SU-DHL-6 (cell line): ENCODE data around the gene RTP4.

Source experiments
- H2AFZ ChIP-seq: fragments of 200-600 bp; sonication (generic); 2 replicates; pipeline ENCODE4 v1.6.1; 2014; ENCODE audit warnings: low read depth, mild to moderate bottlenecking, moderate library complexity, mixed read lengths, antibody characterized with exemption, low read length; ENCODE audit not compliant: severe bottlenecking
- H3F3A ChIP-seq: fragments of 200-600 bp; shearing (Covaris generic); 2 replicates; pipeline ENCODE4 v1.6.0; 2016; ENCODE audit warnings: antibody characterized with exemption, mild to moderate bottlenecking; ENCODE audit not compliant: insufficient read depth
- H3K27ac ChIP-seq: fragments of 200-600 bp; sonication (generic); 2 replicates; pipeline ENCODE4 v1.5.1; 2016; ENCODE audit warnings: low read depth, mild to moderate bottlenecking, low read length, moderate library complexity, mixed read lengths
- H3K27me3 ChIP-seq: fragments of 200-600 bp; sonication (generic), shearing (Covaris generic); 2 replicates; pipeline ENCODE4 v1.6.0; 2014; ENCODE audit warnings: mild to moderate bottlenecking, low read length
- H3K36me3 ChIP-seq: fragments of 200-600 bp; sonication (generic); 2 replicates; pipeline ENCODE4 v1.6.1; 2014; ENCODE audit warnings: mild to moderate bottlenecking, low read length, mixed read lengths
- H3K4me2 ChIP-seq: fragments of 300-600, 200-600 bp; shearing (Covaris generic), sonication (generic); 2 replicates; pipeline ENCODE4 v1.6.0; 2014; ENCODE audit warnings: low read length, low read depth, mild to moderate bottlenecking; ENCODE audit not compliant: poor library complexity, severe bottlenecking
- H3K4me3 ChIP-seq: fragments of 200-600 bp; sonication (generic); 2 replicates; pipeline ENCODE4 v1.5.1; 2014; ENCODE audit warnings: antibody characterized with exemption, low read length, mild to moderate bottlenecking, mixed read lengths; ENCODE audit not compliant: insufficient read depth, poor library complexity, severe bottlenecking
- H3K79me2 ChIP-seq: fragments of 200-600 bp; sonication (generic); 2 replicates; pipeline ENCODE4 v1.6.1; 2014; ENCODE audit warnings: mild to moderate bottlenecking, low read length, moderate library complexity; ENCODE audit not compliant: insufficient read depth
- H3K9ac ChIP-seq: fragments of 200-600 bp; sonication (generic); 2 replicates; pipeline ENCODE4 v1.7.0; 2014; ENCODE audit warnings: mild to moderate bottlenecking, low read length
- H3K9me2 ChIP-seq: fragments of 200-600 bp; sonication (generic); replicated peaks from 2 replicates; pipeline ENCODE4 v1.6.1; 2014; ENCODE audit warnings: low read length; ENCODE audit not compliant: insufficient read depth
- H3K9me3 ChIP-seq: fragments of 200-600 bp; sonication (generic); 2 replicates; pipeline ENCODE4 v1.6.1; 2014; ENCODE audit warnings: low read length, mixed read lengths; ENCODE audit not compliant: insufficient read depth
- H4K20me1 ChIP-seq: fragments of 200-600 bp; sonication (generic); 2 replicates; pipeline ENCODE4 v1.6.1; 2014; ENCODE audit warnings: low read depth, mild to moderate bottlenecking, antibody characterized with exemption, low read length, moderate library complexity, mixed read lengths
- EZH2phosphoT487 ChIP-seq: fragments of 200-600 bp; sonication (generic), shearing (Covaris generic); conservative IDR thresholded peaks from 2 replicates; pipeline ENCODE4 v1.6.1; 2018; ENCODE audit warnings: mild to moderate bottlenecking, antibody characterized with exemption, low read length, moderate library complexity, mixed read lengths
- TF ChIP-seq, protein P1 (sequence below): fragments of 200-600 bp; sonication (generic); IDR thresholded peaks from one replicate; pipeline ENCODE4 v1.5.1; 2017; ENCODE audit warnings: antibody characterized with exemption, mild to moderate bottlenecking, low read length, moderate library complexity; ENCODE audit not compliant: insufficient read depth, poor library complexity, severe bottlenecking

RTP4 gene

DNA sequence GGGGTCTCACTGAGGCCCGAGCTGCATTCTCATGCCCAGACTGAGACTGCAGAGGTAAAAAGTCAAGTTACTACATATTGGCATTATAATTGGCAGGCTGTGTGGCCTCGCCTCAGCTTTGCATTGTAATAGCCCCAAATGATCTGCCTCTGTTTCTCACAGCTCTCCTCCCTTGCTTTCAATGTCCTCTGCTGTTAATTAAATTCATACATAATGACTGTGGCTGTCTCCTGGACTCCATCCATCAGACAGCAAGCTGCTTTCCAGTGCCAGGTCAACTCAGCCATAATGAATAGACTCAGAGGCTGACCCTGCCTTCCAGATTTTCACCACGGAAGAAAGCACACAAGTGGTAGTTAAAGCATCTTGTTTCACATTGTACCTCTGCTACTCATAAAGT lies 7.6 kb upstream of the RTP4 start:
- Histone ChIP-seq H3F3A (no peaks in the 10 kb centered on the region), H3K27ac (no peak overlapping the region), H3K9me3 (no peaks in the 10 kb centered on the region), H3K27me3 (no peaks in the 10 kb centered on the region), H2AFZ (no peak overlapping the region), H3K79me2 (no peaks in the 10 kb centered on the region), H3K9me2 (no peaks in the 10 kb centered on the region), H3K4me2 (no peak overlapping the region), H3K9ac (no peak overlapping the region), H3K36me3 (no peaks in the 10 kb centered on the region), H3K4me3 (no peak overlapping the region), H4K20me1 (no peaks in the 10 kb centered on the region)
- TF ChIP-seq EZH2phosphoT487, result no peak

DNA sequence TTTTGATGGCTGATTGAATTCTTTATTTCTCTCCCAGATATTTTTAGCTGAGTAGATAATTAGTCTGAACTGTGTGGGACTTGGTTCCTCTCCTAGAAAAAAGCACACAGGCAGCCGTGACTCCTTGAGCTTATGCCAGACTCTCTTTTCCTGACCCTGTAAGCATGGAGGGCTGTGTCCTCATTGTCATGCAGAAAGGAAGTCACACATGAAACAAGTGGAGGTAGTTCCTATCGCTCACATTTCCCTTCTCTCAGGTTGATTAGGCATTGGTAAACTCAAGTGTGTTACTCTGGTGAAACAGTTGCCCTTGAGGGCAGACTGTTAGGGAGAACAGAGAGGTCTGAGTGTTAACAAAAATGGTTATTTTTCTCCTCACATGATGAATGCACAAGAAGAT lies 6.3 kb upstream of the RTP4 start:
- no peak overlapping the region for H3K4me2 ChIP-seq
- H3K27ac ChIP-seq, result no peak overlapping the region
- H3K36me3 ChIP-seq, result no peaks in the 10 kb centered on the region

DNA sequence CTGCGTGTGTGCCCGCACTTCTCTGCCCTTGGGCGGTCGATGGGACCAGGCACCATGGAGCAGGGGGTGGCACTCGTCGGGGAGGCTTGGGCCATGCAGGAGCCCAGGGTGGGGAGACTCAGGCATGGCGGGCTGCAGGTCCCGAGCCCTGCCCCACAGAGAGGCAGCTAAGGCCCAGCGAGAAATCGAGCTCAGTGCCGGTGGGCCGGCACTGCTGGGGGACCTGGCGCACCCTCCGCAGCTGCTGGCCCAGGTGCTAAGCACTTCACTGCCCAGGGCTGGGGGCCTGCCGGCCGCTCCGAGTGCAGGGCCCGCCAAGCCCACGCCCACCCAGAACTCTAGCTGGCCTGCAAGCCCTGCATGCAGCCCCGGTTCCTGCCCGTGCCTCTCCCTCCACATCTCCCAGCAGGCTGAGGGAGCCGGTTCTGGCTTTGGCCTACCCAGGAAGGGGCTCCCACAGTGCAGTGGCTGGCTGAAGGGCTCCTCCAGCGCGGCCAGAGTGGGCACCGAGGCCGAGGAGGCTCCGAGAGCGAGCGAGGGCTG lies 553 bp upstream of the RTP4 start:
- Histone ChIP-seq H3K9ac (no peak overlapping the region), H4K20me1 (no peaks in the 10 kb centered on the region), H3K9me3 (no peaks in the 10 kb centered on the region), H3K9me2 (no peaks in the 10 kb centered on the region), H3K27ac (no peak overlapping the region), H3K4me2 (peak overlapping the region; percentile 39), H3F3A (no peaks in the 10 kb centered on the region), H3K79me2 (no peaks in the 10 kb centered on the region), H3K36me3 (no peaks in the 10 kb centered on the region), H3K4me3 (no peak overlapping the region), H3K27me3 (no peaks in the 10 kb centered on the region), H2AFZ (no peak overlapping the region)
- TF ChIP-seq, protein P1, sequence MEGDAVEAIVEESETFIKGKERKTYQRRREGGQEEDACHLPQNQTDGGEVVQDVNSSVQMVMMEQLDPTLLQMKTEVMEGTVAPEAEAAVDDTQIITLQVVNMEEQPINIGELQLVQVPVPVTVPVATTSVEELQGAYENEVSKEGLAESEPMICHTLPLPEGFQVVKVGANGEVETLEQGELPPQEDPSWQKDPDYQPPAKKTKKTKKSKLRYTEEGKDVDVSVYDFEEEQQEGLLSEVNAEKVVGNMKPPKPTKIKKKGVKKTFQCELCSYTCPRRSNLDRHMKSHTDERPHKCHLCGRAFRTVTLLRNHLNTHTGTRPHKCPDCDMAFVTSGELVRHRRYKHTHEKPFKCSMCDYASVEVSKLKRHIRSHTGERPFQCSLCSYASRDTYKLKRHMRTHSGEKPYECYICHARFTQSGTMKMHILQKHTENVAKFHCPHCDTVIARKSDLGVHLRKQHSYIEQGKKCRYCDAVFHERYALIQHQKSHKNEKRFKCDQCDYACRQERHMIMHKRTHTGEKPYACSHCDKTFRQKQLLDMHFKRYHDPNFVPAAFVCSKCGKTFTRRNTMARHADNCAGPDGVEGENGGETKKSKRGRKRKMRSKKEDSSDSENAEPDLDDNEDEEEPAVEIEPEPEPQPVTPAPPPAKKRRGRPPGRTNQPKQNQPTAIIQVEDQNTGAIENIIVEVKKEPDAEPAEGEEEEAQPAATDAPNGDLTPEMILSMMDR, result no peak
- no peak for TF ChIP-seq EZH2phosphoT487

More for the DNA sequence above, 6.3 kb upstream of the RTP4 start:
- Histone ChIP-seq H3K9me2 (no peaks in the 10 kb centered on the region), H3K4me3 (no peak overlapping the region), H3K9ac (no peak overlapping the region), H3K27me3 (no peaks in the 10 kb centered on the region), H4K20me1 (no peaks in the 10 kb centered on the region), H3F3A (no peaks in the 10 kb centered on the region), H3K9me3 (no peaks in the 10 kb centered on the region), H2AFZ (no peak overlapping the region), H3K79me2 (no peaks in the 10 kb centered on the region)
- TF ChIP-seq EZH2phosphoT487, result no peak
- TF ChIP-seq, protein P1, result no peak

DNA sequence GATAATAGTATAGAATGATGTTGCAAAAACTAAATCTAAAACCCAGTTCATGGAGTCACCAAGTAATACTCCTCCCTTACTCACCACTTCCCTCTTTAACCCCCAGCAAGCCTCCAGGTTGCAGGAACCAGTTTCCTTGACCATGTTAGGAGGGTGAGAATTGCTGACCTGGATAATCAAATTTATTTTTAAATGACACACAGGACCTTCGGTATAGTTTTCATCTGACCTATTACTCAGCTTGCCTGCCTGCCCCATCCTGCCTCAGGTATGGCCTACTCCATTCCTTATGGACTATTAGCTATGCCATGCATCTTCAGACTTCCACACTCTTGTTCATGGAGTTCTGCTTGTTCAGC lies 883 bp downstream of the RTP4 start:
- no peaks in the 10 kb centered on the region for H4K20me1 ChIP-seq
- H3K27ac ChIP-seq, result no peak overlapping the region
- H3K79me2 ChIP-seq, result no peaks in the 10 kb centered on the region
- no peak overlapping the region for H2AFZ ChIP-seq
- TF ChIP-seq, protein P1, result no peak
- TF ChIP-seq EZH2phosphoT487, result no peak
- no peaks in the 10 kb centered on the region for H3K9me3 ChIP-seq
- H3K4me3 ChIP-seq, result no peak overlapping the region
- H3K9me2 ChIP-seq, result no peaks in the 10 kb centered on the region
- no peaks in the 10 kb centered on the region for H3K36me3 ChIP-seq
- no peaks in the 10 kb centered on the region for H3F3A ChIP-seq
- no peak overlapping the region for H3K4me2 ChIP-seq
- H3K27me3 ChIP-seq, result no peaks in the 10 kb centered on the region
- H3K9ac ChIP-seq, result no peak overlapping the region
